Hematopoietic multipotent progenitor cell treated with erythropoietin and hydrocortisone succinate and interleukin-3 and kit ligand, for 17 days (in vitro differentiated cells): Measurements from ENCODE around the gene LIPT1.
"Not testable (repeated sequence)": the region's sequence is repeated elsewhere in the genome, so short reads cannot be mapped to it uniquely, and the experiment has no call there.

Experiments used
- DNase-seq: peaks from one replicate; pipeline ENCODE4 v3.0.0-alpha.2; 2015; ENCODE audit warnings: low spot score

Gene LIPT1

DNA sequence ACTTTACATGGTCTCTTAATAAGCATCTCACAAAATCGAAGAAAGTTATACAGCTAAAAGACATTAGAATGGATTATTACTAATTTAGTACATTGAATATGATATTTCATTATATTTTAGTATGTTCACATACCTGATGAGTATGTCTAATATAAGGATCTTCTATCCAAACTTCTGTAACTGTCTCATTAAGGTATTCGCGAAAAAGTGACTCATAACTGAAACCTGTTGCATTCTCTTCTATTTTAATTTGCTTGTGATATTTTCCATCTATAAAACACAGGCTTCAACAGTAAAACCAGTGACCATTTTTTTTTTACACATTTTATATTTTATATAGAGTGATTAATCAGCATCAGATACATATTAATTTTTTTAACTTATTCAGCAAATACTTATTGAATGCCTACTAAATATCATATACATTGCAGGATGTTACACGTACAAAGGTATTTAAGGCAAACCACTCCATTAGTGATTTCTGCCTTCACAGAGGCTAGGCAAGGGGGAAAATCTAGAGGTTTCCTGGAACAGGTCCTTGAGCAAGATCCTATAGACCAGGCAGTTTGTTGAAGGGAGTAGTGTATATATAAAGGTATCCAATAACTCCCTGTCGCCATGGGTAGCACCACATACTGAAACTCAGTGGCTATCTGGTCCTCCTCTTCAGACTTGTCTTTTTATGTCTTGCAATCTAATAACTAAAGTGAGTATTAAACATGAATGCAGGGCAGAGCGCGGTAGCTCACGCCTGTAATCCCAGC lies 16.8 kb downstream of the LIPT1 start:
- no peak for DNase-seq

DNA sequence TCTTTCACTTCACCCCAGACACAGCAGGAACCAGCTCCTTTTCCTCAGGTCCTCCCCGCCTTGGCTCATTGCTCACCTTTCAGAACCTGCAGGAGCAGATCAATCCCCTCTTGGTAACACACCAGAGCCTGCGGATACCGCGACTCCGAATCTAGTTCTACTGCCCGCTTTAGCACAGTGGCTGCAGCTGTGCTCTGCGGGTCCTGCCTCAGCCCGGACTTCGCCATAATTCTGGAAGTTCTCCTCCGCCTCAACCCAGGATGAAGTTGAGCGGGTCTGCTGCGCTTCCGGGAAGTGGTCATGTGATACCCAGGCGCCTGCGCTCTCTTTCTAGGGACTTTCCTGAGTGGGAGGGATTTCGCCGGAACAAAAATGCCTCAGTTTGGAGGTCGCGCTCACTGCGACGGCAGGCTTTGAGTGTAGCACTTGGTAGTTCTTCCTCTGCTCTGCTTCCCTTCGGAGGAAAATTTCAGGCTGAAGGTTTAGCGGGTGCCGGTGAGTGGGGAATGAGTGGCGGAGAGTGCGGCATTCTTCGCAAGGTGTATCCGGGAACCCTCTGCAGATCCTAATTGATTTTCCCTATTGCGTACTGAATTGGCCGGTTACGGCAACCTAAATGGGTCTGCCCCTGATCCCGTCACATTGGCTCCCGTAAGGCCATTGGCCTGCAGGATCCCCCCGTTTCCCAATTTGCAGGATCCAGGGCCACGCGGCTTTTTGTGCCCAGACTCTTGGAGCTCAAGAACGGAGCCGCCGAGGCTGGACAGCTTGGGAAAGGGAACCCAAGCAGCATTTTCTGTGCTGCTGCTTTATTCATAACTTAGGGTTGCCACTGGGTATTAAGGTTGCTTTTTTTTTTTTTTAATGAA lies 26.2 kb downstream of the LIPT1 start, which contains the start of the genes MITD1 and MRPL30:
Gene MITD1 (minus strand): TSS at position 304 of the 869 bp plus-strand sequence. CDS start 77 bp downstream, at position 227.
Gene MRPL30 (plus strand): TSS at position 430 of the 869 bp plus-strand sequence. CDS start 5,020 bp downstream, outside the sequence.
- DNase-seq = peak; percentile 94

DNA sequence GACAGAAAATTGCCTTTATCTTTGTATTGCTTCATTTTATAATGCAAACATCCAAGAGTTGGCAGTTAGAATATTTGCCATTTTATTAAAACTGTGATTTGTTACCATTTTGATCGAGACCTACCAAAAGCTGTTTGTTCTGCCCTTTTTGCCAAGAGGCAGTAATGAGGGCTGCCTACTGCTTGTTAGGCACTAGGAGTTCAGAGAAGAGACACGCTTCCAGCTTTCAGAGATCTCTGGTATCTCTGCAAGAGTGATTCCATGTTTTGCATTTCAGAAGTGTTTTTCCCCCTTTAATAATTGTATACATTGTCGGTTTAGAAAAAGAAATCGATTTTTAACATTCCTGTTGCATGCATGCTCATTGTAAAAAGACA lies 26.8 kb downstream of the LIPT1 start:
- DNase-seq = peak; percentile 20

DNA sequence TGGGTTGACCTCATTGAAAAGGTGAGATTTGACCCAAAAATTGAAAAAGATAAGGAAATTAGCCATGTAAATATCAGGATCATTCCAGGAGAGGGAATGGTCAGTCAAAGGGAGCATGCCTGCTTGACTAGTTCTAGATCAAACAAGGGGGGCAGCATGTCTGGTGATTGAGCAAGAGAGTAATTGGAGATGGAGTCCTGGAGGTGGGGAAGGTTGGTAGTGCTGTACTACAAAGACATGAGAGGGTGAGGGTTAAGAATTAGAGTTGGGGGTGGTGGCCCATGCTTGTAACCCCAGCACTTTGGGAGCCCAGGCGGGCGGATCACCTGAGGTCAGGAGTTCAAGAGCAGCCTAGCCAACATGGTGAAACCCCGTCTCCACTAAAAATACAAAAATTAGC lies 28.3 kb downstream of the LIPT1 start:
- DNase-seq = no peak

DNA sequence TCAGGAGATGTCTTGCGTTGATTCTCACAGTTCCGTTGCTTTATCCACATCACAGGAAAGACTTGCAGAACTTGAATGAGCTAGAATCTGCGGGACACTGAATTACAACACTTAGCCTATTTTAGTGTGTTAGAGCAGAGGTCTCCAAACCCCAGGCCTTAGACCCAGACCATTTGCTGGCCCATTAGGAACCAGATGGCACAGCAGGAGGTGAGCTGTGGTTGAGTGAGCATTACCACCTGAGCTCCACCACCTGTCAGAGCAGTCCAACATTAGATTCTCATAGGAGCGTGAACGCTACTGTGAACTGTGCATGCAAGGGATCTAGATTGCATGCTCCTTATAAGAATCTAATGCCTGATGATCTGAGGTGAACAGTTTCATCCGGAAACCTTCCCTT lies 30.0 kb downstream of the LIPT1 start:
- DNase-seq = no peak

DNA sequence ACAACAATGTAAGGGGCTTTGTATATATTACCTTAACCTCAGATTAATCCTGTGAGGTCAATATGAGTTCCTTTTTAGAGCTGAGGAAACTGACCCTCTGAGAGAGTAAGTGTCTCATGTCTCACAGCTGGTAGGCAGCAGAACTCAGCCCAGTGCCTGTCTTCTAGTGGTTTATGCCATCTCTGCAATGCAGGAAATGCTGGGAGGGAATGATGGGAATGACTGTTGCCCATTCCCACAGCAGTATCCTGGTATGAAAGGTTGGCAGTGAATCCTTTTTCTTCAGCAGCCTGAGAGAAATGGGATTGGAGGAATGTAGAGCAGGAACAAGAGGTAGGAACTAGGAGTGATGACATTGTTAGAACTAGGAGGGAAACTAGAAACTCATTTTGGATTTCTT lies 32.2 kb downstream of the LIPT1 start:
- DNase-seq = no peak

DNA sequence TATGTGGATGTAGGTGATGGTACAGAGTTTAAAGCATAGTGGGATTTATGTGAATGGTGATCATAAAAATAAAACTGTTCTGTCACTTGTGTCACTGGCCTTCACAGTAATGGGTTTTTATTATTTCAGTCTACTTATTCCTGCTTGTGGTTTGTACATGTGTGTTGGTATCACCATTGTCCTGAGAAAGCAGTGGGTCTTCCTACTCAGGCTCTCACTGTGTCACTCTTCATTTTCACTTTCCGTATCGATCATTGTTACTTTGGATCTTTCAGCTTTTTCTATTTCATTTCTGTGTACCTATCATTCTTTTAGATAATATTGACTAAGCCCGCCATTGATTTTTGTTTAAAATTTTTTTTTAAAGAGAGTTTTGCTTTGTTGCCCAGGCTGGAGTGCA lies 33.6 kb downstream of the LIPT1 start:
- DNase-seq = no peak

DNA sequence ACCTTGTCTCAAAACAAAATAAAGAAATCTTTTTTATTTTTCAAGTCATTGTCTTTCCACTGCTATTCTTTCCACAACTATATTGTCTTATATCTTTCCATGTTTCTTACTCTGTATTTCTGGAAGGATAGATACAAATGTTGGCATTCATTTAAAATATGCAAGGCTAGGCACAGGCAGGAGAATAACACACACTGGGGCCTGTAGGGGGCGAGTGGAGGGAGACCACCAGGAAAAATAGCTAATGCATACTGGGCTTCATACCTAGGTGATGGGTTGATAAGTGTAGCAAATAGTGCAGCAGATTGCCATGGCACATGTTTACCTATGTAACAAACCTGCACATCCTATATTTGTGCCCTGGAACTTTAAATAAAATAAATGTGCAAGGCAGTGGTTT lies 35.8 kb downstream of the LIPT1 start:
- no peak for DNase-seq

DNA sequence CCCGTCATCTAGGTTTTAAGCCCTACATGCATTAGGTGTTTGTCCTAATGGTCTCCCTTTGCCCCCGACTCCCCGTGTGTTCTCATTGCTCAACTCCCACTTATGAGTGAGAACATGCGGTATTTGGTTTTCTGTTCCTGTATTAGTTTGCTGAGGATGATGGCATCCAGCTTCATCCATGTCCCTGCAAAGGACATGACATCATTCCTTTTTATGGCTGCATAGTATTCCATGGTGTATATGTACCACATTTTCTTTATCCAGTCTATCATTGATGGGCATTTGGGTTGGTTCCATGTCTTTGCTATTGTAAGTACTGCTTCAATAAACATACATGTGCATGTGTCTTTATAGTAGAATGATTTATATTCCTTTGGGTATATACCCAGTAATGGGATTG lies 37.6 kb downstream of the LIPT1 start:
- DNase-seq = not testable (repeated sequence)

DNA sequence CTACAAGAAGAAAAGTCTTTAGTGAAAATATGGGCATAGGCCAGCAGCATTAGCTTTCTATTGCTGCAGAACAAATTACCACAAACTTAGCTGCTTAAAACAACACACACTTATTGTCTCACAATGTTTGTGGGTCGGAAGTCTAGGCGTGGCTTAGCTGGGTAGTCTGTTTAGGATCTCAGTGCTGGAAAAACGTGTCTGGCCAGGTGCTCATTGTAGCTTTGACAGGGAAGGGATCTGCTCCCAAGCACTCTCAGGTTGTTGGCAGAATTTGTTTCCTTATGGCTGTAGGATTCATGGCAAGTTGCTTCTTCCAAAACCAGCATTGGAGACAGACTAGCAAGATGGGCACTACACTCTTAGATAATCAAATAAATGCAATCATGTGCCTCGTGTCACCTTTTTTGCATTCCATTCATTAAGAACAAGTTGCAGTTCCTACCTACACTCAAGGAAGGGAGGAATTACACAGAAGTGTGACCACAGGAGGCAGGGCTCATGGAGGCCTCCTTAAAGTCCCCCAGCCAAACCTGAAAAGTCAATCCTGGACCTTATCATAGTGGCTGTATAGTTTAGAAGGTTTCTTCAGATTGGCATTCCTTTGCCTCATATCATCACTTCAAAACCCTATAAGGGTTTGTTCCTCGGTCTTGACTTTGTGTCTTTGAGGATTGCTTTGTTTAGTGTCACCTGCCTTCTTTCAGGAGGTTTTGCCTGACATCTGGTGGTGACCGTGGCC lies 43.5 kb downstream of the LIPT1 start:
- peak; percentile 29 for DNase-seq

DNA sequence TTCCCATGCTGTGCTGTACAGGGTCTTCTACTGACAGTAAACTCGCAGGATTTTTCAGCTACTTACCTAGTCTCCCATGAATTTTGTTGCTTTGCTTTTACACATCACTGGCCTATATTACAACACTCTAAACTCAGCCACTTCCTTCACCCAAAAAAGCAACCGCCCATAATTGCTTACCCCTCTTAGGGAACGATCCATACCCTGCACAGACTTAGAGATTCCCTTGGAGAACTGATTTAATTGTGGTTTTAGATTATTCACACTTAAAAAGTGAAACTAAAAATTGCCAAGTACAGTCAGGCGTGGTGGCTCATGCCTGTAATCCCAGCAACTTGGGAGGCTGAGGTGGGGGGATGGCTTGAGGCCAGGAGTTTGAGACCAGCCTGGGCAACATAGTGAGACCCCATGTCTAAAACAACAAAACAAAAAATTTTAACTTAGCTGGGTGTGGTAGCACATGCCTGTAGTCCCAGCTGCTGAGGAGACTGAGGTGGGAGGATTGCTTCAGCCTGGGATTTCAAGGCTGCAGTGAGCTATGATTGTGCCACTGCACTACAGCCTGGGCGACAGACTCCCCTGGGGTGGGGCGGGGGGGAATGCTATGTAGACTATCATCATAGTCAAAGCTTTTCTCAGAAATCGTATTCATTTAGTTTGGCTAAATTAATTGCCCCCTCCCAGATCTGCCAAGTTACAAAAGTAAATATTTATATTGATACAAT lies 45.5 kb downstream of the LIPT1 start:
- no peak for DNase-seq

DNA sequence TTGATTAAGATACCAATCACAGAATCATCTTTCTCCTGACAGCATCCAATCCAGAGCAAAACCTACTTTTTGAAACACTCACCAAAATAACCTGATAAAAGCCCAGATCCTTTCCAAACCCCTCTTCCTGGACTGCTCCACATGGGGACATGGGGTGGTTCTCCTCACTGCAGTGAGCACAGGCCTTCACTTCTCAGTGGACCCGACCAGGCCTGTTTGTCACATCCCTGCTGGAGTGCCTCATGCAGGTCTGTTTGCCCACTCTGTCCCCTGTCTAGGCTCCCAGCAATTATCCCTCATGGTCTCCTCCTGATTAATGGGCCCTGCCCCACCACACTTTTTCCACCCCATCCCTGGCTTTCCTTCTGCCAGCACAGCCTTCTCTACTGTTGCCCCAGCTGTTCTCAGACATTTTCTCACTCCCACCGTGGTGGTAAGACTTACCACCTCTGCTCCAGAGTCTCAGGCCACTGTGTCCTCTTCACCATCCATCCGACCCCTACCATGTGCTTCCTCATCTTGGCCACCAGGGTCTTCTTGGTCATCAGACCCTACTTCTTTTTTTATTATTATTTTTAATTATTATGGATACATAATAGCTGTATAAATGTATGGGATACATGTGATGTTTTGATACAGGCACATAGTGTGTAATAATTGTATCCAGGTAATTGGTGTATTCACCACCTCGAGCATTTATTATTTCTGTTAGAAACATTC lies 47.4 kb downstream of the LIPT1 start:
- DNase-seq = no peak

DNA sequence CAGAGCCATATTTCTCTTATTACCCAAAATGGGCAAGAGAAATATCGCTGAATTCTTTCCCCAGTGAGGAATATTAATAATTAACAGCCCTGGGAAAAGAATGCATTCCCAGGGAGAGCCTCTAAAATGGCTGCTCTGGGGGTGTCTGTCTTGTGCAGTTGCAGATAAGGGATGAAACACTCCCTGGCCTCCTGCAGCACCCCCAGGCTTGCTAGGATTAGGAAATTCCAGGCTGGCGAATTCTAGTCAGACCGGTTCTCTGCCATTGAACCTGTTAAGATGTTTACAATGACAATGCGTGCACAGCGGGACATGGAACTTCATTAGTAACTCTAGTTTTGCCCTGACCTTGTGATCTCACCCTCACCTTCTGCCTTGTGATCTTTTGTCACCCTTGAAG lies 50.7 kb downstream of the LIPT1 start:
- DNase-seq = no peak
